Smooth muscle cell (in vitro differentiated cells): ENCODE results near the gene SDHB. TPM values are rescaled to one million over a fixed set of nuclear protein-coding genes. Genes with fewer than 3 reads are reported as not detected.

Experiments used
- DNase-seq: peaks from one replicate; lab custom pipeline; 2025; ENCODE audit not compliant: unreplicated experiment; lab: John Stamatoyannopoulos, UW
- H2AFZ ChIP-seq: fragments of 200-600 bp; sonication (generic); 2 replicates; pipeline ENCODE4 v1.6.0; 2016; ENCODE audit warnings: antibody characterized with exemption, low read depth, mild to moderate bottlenecking
- H3F3A ChIP-seq: fragments of 200-600 bp; sonication (generic); 2 replicates; pipeline ENCODE4 v1.6.0; 2017; ENCODE audit warnings: antibody characterized with exemption, low read depth
- H3K27ac ChIP-seq: fragments of 200-600 bp; sonication (generic); 2 replicates; pipeline ENCODE4 v1.5.1; 2016; ENCODE audit warnings: low read depth, mild to moderate bottlenecking
- H3K27me3 ChIP-seq: fragments of 200-600 bp; sonication (generic); 2 replicates; pipeline ENCODE4 v1.6.1; 2016; ENCODE audit warnings: low read depth, mild to moderate bottlenecking
- H3K36me3 ChIP-seq: fragments of 200-600 bp; sonication (generic); 2 replicates; pipeline ENCODE4 v1.5.1; 2016; ENCODE audit warnings: low read depth
- H3K4me1 ChIP-seq: fragments of 200-600 bp; sonication (generic); 2 replicates; pipeline ENCODE4 v1.5.1; 2016; ENCODE audit warnings: low read depth
- H3K4me2 ChIP-seq: fragments of 200-600 bp; sonication (generic); 2 replicates; pipeline ENCODE4 v1.6.0; 2016; ENCODE audit warnings: mild to moderate bottlenecking
- H3K4me3 ChIP-seq: fragments of 200-600 bp; sonication (generic); 2 replicates; pipeline ENCODE4 v1.5.1; 2016; ENCODE audit warnings: mild to moderate bottlenecking
- H3K79me2 ChIP-seq: fragments of 200-600 bp; sonication (generic); 2 replicates; pipeline ENCODE4 v1.6.0; 2016; ENCODE audit warnings: low read depth, mild to moderate bottlenecking
- H3K9ac ChIP-seq: fragments of 200-600 bp; sonication (generic); 2 replicates; pipeline ENCODE4 v1.6.0; 2016; ENCODE audit warnings: low read depth
- H3K9me3 ChIP-seq: fragments of 200-600 bp; sonication (generic); replicated peaks from 2 replicates; pipeline ENCODE4 v1.5.1; 2016; ENCODE audit warnings: low read depth
- H4K20me1 ChIP-seq: fragments of 200-600 bp; sonication (generic); 2 replicates; pipeline ENCODE4 v1.6.0; 2016; ENCODE audit warnings: low read depth
- CTCF ChIP-seq: fragments of 200-600 bp; sonication (generic); IDR thresholded peaks from 2 replicates; pipeline ENCODE4 v1.5.1; 2017; ENCODE audit warnings: borderline replicate concordance, mild to moderate bottlenecking, antibody characterized with exemption; ENCODE audit not compliant: insufficient read depth, poor library complexity, severe bottlenecking
- WGBS: methylation state at CpG from one replicate; pipeline ENCODE4 v1.1.7; 2016; ENCODE audit warnings: low lambda C conversion rate; 5-methylcytosine and 5-hydroxymethylcytosine counted together
- polyA plus RNA-seq: library from polyadenylated mRNA; unstranded; fragments of >200 nt; fragmentation: Nextera tagmentation; extraction: Ambion mirVana; gene quantifications from 2 replicates; pipeline ENCODE4 v1.2.1, GENCODE V29; 2016
- total RNA-seq: library from RNA; depleted of rRNA; stranded (reverse); fragments of >200 nt; gene quantifications from 2 replicates; pipeline ENCODE4 v1.2.3, GENCODE V29; 2014

SDHB gene
- total and polyA plus RNA-seq, 2 experiments from 2014 or later = 123 to 174 TPM

- H3K27me3 ChIP-seq = no peaks in the 10 kb centered on the region
- H3K4me2 ChIP-seq = no peak overlapping the region
- no peaks in the 10 kb centered on the region for H3K79me2 ChIP-seq
- peaks cover 5% of the 10 kb centered on the region for H3K4me1 ChIP-seq
- WGBS = 51% methylated on average over 11 of the region's 11 CpGs
- no peak overlapping the region for H3K27ac ChIP-seq
- DNase-seq = no peak
- no peak overlapping the region for H3K9ac ChIP-seq
- no peaks in the 10 kb centered on the region for H3K36me3 ChIP-seq
- no peak for TF ChIP-seq CTCF
- peak overlapping the region; percentile 11 for H2AFZ ChIP-seq
- H3K4me3 ChIP-seq = no peak overlapping the region
- no peaks in the 10 kb centered on the region for H3F3A ChIP-seq
- H4K20me1 ChIP-seq = no peaks in the 10 kb centered on the region
- H3K9me3 ChIP-seq = no peaks in the 10 kb centered on the region
Measured at GRCh38 chr1:17060306-17060749, 6.5 kb upstream of the SDHB start.

- no peak overlapping the region for H3K27ac ChIP-seq
- no peak for DNase-seq
- H3K4me2 ChIP-seq = no peak overlapping the region
- H3K4me1 ChIP-seq = peaks cover 5% of the 10 kb centered on the region
- peak overlapping the region; percentile 11 for H2AFZ ChIP-seq
- H3K4me3 ChIP-seq = no peak overlapping the region
- H3K79me2 ChIP-seq = no peaks in the 10 kb centered on the region
- 42% methylated on average over 12 of the region's 12 CpGs for whole genome bisulfite sequencing
- no peaks in the 10 kb centered on the region for H3K9me3 ChIP-seq
- peak; percentile 70 for TF ChIP-seq CTCF
- no peaks in the 10 kb centered on the region for H3F3A ChIP-seq
- H3K36me3 ChIP-seq = no peaks in the 10 kb centered on the region
- no peaks in the 10 kb centered on the region for H4K20me1 ChIP-seq
- H3K27me3 ChIP-seq = no peaks in the 10 kb centered on the region
- H3K9ac ChIP-seq = no peak overlapping the region
Measured at GRCh38 chr1:17059391-17060305, 5.8 kb upstream of the SDHB start.

- H3F3A ChIP-seq = no peaks in the 10 kb centered on the region
- no peak overlapping the region for H3K27ac ChIP-seq
- peaks cover 5% of the 10 kb centered on the region for H4K20me1 ChIP-seq
- no peak for DNase-seq
- H3K9ac ChIP-seq = no peak overlapping the region
- TF ChIP-seq CTCF = no peak
- H3K36me3 ChIP-seq = no peaks in the 10 kb centered on the region
- peaks cover 5% of the 10 kb centered on the region for H3K4me1 ChIP-seq
- 77% methylated on average over 4 of the region's 4 CpGs for WGBS
- no peaks in the 10 kb centered on the region for H3K9me3 ChIP-seq
- H2AFZ ChIP-seq = no peak overlapping the region
- no peak overlapping the region for H3K4me2 ChIP-seq
- no peak overlapping the region for H3K4me3 ChIP-seq
- H3K27me3 ChIP-seq = no peaks in the 10 kb centered on the region
- H3K79me2 ChIP-seq = peaks cover 22% of the 10 kb centered on the region
Measured at GRCh38 chr1:17056551-17056950, 2.7 kb upstream of the SDHB start.

GRCh38 chr1:17055801-17056200, 2.0 kb upstream of the SDHB start:
- WGBS = 94% methylated on average over 7 of the region's 7 CpGs
- no peak overlapping the region for H3K27ac ChIP-seq
- no peak overlapping the region for H3K4me2 ChIP-seq
- peaks cover 5% of the 10 kb centered on the region for H4K20me1 ChIP-seq
- no peak overlapping the region for H3K9ac ChIP-seq
- no peaks in the 10 kb centered on the region for H3K36me3 ChIP-seq
- H2AFZ ChIP-seq = no peak overlapping the region
- no peaks in the 10 kb centered on the region for H3K9me3 ChIP-seq
- DNase-seq = no peak
- H3K4me1 ChIP-seq = peaks cover 5% of the 10 kb centered on the region
- H3K27me3 ChIP-seq = no peaks in the 10 kb centered on the region
- no peak overlapping the region for H3K4me3 ChIP-seq
- no peaks in the 10 kb centered on the region for H3F3A ChIP-seq
- H3K79me2 ChIP-seq = peaks cover 30% of the 10 kb centered on the region
- TF ChIP-seq CTCF = no peak
